ENCODE measurements around the gene DCDC2C.

The DCDC2C gene

GRCh38 chr2:3837086-3837485, 133.7 kb downstream of the DCDC2C start:
- no peak for DNase-seq (ENCODE audit: low read depth)

GRCh38 chr2:3838348-3838747, 135.0 kb downstream of the DCDC2C start:
- no peak for DNase-seq (ENCODE audit: low read depth)

GRCh38 chr2:3839476-3839875, 136.1 kb downstream of the DCDC2C start:
- no peak for DNase-seq (ENCODE audit: low read depth)

DNA sequence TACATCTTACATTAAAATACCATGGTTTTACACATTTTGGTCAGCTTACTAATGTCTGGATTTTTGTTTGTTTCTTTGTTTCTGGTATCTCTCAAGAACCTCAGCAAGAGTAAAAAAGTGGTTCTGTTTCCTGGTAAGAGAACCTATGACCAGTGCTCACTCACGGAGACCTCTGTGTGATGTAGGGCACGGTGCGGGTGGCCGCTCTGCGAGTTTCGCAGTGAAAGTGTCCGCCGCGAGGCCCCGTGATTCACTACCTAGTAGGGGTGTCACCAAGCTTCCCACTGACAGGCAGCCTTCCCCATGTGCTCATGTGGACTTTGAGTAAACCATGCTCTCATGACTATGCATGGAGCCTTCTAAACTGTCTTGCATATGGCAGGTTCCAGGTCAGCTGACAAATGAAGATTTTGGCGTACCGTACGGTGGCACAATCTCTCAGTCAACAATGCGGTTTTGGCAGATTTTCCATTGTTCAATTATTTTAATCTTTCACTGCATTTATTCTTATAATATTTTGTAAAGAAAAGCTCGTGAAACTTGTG, 137.3 kb downstream of the DCDC2C start:
- DNase-seq (ENCODE audit: low read depth), result no peak

DNA sequence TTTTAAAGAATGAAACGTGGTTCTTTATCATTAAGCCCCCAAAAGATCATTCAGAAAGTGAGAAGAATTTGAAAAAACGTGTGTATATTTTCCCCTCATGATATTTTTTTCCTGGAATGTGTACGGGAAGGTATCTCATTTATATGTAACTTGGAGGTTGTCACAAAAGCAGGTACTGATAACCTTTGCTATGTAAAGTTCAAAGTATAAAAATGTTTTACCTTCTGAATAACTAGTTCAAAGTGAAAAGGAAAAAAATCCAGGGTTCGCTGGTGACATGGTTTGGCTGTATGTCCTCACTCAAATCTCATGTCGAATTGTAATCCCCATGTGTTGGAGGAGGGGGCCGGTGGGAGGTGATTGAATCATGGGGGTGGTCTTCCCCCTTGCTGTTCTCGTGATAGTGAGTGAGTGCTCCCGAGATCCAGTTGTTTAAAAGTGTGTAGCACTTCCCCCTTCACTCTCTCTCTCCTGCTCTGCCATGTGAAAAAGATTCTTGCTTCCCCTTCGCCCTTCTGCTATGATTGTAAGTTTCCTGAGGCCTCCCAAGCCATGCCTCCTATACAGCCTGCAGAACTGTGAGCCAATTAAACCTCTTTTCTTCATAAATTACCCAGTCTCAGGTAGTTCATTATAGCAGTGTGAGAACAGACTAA, 144.2 kb downstream of the DCDC2C start:
- DNase-seq (ENCODE audit: low read depth), result no peak

- no peak for DNase-seq (ENCODE audit: low read depth)
Observed at GRCh38 chr2:3848776-3849175, 145.4 kb downstream of the DCDC2C start.

DNA sequence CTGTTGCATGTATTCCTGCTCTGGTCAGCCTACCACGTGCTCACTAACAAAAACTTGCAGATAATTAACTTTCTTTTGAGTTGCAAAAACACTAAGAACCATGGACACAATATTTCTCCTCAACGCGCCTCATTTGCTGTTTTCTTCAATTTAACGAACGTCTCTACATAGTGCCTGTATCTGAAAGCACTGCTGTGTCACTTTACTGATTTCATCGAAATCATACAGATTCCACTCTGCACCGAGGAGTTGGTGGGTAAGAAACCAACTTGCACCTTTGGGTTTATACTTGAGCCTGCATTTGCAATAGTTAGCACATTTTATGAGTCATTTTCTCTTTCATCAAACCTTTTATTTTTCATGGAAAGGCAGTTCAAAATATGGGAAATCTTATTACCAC, 145.8 kb downstream of the DCDC2C start:
- DNase-seq (ENCODE audit: low read depth), result no peak

GRCh38 chr2:3857576-3857975, 154.2 kb downstream of the DCDC2C start:
- no peak for DNase-seq (ENCODE audit: low read depth)

DNA sequence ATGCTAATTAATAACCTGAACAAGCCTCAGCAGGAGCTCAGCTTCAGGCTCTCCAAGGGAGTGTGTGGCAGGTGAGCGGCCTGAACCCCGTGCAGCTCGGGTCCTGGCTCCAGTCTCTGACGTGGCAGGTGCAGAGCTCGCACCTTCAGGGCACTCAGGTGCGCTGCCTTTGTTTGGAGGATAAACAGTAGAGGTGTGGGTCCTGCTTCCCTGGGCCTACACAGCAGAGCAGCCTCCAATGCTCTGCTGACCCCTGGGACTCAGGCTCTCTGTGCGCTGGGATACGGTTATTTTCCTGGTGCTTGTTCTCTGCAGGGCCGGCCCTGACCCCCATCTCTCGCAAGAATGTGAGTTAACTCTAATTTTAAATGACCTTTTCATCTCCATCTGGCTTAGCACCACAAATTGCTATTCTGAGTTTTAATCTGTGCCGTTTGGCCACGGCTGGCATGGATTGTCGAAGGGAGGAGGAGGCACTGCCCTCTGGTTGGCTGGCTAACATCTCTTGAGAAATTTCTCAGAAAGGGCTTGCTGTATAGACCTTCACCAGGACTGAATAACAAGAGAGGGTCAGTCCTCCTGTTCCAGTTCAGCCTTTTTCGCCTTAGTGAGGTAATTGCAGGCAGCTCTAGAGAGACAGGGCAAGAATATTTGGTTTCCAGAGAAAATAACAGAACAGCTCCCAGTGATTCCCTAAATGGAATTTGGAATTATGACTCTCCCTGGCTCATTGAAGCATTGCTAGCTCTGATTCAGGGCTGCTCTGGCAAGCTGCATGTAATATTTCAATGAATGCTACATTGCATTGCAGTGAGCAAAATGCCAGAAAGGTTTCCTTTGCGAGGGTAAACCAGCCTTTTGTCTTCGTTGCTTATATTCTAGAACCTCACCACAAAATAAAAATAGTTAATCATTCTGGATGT, 161.8 kb downstream of the DCDC2C start:
- no peak for DNase-seq (ENCODE audit: low read depth)

DNA sequence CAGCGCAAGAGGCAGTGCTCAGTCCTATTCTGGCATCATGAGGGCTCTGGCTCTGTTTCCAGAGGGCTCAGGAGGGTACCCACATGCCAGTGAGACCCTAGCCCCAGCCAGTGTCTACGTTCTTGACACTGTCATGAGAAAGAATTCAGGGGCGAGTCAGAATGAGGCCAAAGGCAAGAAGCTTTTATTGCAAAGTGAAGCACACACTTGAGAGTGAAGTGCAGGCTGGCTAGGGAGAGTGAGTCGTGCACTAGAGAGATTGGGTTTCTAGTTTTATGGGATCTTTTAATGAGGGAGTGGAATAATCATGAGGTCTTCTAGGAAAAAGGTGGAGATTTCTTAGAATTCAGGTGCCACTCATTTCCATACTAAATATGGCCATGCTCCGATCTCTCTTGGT, 164.1 kb downstream of the DCDC2C start:
- no peak for DNase-seq (ENCODE audit: low read depth)

DNA sequence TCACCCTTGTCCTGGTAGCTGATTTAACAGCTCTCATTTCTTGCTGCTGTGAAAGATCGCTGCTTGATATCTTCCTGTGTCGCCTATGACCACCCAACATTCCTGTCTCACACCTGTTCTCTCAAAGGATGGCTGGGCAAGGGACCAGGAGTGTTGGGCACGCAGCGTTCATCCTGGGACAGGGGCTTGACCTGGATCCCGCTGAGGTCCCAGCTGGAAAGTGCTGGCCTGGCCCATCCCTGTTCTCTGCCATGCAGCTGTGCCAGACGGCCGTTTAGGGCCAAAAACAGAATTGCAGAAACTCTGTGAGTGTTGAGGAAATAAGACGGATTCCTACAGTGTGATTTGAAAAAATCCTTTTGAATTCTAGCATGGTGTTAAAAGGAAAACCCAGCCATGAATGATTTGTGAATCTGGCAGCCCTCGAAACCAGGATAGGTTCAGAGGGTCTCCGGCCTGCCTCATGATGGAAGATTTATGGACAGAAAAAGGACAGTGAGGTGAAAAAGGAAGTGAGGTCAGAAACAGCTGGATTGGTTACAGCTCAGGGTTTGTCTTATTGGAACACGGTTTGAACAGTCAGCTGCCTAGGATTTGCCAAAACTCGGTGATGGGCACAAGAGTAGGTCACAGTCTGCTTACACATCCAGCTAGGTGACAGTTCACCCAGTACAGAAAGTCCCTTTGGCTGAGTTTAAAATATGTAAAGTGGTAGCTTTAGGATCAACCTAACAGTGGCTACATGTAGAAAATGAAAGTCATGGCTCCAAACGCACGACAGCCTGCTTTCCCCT, 164.8 kb downstream of the DCDC2C start:
- DNase-seq (ENCODE audit: low read depth), result no peak

DNA sequence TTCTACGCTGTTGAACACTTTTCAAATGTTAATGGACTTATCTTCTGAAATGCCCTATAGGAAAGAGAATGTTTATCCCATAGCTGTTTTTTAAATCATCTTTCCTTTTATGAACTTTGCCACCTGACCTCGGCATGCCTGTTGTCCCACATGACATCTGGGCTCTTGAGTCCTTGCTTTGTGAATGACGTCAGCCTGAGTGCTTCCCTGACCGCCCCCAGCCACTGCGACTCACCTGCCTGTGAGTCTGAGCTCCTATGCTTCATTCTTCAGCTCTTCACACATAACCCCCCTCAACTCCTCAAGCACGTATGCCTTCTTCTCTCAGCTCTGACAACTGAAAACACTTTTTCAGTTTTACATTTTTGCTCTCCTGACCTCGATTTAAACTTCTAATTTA, 166.8 kb downstream of the DCDC2C start:
- DNase-seq (ENCODE audit: low read depth), result no peak

DNA sequence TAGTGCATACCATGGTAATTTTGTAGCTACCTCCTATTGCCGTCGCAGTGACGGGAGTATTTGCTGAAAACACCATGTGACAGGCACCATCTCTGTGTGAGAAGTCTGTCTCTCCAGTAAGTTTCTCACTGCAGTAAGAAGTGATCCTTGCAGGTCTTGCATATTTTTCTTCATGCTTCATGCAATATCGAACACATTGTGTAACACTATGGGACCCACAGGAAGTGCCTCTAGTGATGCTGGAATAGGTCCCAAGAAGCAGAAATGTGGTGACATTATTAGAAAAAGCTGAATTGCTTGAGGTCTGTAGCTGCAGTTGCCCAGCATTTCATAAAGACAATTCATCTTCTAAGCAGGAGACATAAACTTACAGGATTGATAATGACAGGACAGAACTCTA, 167.6 kb downstream of the DCDC2C start:
- DNase-seq (ENCODE audit: low read depth), result no peak

- DNase-seq (ENCODE audit: low read depth), result no peak
Observed at GRCh38 chr2:3872451-3872850, 169.1 kb downstream of the DCDC2C start.

DNA sequence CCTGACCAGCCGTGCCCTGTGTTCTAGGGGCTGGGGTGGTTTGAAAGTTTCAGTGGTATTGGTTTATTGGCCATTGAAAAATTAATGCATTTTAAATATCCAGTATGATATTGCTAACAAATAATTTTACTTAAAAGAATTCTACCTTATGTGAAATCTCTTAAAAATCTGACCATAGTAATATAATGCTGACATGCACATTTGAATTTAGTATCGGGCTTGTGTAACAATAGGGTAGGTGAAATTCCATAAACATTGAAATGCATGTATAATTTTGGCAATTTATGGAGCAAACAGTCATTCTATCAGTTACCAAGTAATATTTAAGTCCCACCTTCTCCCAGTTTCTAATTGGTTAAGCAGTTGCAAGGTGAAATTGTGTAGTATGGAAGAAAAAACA, 170.5 kb downstream of the DCDC2C start:
- DNase-seq (ENCODE audit: low read depth), result no peak

DNA sequence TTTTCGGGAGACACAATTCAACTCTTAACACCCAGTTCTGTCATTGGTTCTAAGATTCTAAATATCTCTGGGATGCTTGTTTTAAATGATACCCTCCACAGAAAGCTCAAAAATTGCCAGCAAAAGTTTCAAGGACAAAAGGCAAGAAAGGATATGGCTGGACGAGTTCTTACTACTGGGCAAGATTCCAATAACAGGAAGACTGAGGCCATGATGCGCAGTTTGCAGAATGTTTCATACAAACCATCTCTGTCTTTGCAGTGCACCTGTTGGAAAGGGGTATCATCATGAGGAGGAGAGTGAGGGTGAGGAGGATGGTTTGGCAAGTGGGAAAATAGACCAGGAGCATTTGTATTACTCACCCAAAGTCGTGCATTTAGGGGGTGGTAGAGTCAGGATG, 172.8 kb downstream of the DCDC2C start:
- no peak for DNase-seq (ENCODE audit: low read depth)

DNA sequence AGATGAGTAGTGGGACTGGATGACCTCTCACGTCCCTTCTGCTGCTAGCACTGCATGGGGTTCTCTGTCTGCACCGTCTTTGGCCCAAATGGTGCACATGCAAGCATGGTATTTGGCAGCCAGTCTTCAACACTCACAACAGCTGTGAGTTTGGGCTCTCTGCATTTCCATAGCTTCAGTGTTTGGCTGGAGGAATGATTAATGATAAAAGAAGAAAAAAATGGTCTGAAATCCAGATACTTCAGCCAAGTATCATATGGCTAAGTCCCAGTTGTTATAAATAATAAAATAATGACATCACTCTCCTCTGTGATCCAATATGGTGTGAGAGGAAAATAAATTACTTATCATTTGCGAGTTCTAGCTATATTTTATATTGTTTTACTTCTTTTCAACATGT, 173.3 kb downstream of the DCDC2C start:
- DNase-seq (ENCODE audit: low read depth), result no peak

DNA sequence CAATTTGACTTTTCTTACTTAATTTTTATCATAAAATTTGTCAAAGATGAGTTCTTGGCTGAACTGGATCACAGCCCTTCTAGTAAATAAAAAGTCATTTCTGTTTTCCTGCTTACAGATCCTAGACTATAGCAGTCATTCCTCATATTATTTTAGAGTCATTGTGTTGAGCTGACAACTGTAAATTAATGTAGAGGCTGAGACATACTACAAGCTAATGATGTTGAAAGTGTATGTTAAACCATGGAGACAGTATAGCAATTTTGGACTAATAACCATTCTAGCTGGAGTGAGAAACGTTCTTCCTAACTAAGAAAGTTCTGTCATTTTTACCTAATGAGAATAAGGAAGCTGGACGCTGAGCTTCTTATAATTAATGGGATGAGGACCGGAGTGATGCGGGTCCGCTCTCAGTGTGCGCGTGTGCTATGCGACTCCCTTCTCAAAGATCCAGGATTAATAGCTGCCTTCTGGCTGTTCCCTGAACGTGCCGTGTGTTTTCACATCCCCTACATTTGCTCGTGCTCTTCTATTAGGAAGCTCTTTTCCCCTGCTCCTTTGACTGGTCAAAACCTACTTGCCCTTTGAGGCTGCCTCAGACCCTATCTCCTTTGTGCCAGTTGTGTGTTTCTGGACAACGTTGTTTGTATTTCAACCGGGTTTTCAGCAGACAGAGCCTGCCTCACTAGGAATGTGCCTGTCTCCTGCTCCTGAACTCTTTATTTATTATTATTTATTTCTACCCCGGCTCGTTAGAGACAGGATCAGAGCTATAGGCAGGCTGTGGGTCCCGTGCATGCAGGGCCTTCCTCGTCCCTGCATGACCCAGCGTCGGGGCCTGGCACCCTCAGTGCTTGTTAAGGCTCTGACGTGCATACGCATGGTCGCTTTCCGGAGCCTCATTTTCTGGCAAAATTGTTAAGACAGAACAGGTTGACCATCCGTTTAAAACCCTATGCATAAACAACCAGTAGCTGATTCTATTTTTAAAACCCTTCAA, 182.6 kb downstream of the DCDC2C start:
- no peak for DNase-seq (ENCODE audit: low read depth)

- no peak for DNase-seq (ENCODE audit: low read depth)
Observed at GRCh38 chr2:3895021-3895420, 191.6 kb downstream of the DCDC2C start.
